B cell (primary cell): ENCODE data around the gene CD86.

Experiments used
- EZH2 ChIP-seq: IDR thresholded peaks from 2 replicates; pipeline ENCODE4 v1.6.1; 2012; ENCODE audit warnings: borderline replicate concordance, low read depth, mild to moderate bottlenecking, moderate library complexity, low read length; ENCODE audit not compliant: insufficient read depth, poor library complexity, severe bottlenecking
- TF ChIP-seq, protein P1 (sequence below): fragments of 200-600 bp; IDR thresholded peaks from one replicate; pipeline ENCODE4 v1.8.0; 2022; ENCODE audit warnings: antibody characterized with exemption, mild to moderate bottlenecking

DNA sequence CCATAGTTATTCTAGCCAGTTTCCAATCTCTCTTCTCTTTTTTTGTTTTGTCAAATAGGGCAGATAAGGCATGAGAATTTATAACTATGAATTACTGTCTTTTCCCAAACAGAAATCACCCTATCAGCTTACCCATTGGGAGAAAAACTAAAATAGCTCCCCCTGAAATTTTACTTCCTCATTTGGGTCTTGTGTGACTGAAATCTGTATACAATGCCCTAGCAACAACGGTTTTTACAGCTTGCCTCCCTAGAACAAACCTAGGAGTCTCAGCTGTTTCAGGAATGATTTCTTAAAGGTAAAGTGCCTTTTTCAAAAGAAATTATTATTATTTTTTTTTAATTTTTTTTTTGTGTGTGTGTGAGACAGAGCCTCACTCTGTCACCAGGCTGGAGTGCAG, 56.8 kb downstream of the CD86 start:
- TF ChIP-seq, protein P1, sequence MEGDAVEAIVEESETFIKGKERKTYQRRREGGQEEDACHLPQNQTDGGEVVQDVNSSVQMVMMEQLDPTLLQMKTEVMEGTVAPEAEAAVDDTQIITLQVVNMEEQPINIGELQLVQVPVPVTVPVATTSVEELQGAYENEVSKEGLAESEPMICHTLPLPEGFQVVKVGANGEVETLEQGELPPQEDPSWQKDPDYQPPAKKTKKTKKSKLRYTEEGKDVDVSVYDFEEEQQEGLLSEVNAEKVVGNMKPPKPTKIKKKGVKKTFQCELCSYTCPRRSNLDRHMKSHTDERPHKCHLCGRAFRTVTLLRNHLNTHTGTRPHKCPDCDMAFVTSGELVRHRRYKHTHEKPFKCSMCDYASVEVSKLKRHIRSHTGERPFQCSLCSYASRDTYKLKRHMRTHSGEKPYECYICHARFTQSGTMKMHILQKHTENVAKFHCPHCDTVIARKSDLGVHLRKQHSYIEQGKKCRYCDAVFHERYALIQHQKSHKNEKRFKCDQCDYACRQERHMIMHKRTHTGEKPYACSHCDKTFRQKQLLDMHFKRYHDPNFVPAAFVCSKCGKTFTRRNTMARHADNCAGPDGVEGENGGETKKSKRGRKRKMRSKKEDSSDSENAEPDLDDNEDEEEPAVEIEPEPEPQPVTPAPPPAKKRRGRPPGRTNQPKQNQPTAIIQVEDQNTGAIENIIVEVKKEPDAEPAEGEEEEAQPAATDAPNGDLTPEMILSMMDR: no peak
- TF ChIP-seq EZH2: no peak
